IPS-18a (cell line): ENCODE data around the gene HNF1B.

Source experiments
- H3K27ac ChIP-seq: one replicate; pipeline ENCODE4 v1.5.1; 2013; ENCODE audit warnings: low read length
- H3K27me3 ChIP-seq: one replicate; pipeline ENCODE4 v1.6.1; 2013; ENCODE audit warnings: mild to moderate bottlenecking, low read length; ENCODE audit not compliant: control insufficient read depth, insufficient read depth
- H3K36me3 ChIP-seq: one replicate; pipeline ENCODE4 v1.6.1; 2013; ENCODE audit warnings: low read depth, low read length; ENCODE audit not compliant: control insufficient read depth
- H3K4me1 ChIP-seq: one replicate; pipeline ENCODE4 v1.6.1; 2013; ENCODE audit warnings: low read depth, low read length; ENCODE audit not compliant: control insufficient read depth
- H3K4me3 ChIP-seq: one replicate; pipeline ENCODE4 v1.5.1; 2013; ENCODE audit warnings: low read length
- H3K9ac ChIP-seq: one replicate; pipeline ENCODE4 v1.6.1; 2013; ENCODE audit warnings: mild to moderate bottlenecking, low read length, moderate library complexity
- H3K9me3 ChIP-seq: one replicate; pipeline ENCODE4 v1.6.1; 2013; ENCODE audit warnings: low read depth, low read length; ENCODE audit not compliant: control insufficient read depth

Gene HNF1B

DNA sequence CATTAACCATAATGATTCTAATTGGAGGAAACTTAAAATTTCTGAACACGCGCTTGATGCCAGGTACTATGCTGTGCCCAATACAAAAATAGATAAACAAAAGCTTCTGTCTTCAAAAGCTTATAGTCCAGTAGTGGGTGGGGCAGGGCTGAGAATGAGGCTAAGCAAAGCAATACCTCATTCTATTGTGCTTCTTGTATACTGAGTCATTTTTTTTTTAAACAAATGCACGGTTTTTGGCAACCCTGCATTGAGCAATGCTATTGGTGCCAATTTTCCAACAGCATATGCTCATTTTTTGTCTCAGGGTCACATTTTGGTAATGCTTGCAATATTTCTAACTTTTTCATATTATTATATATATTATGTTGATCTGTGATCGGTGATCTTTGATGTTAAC, 34.7 kb upstream of the HNF1B start:
- Histone ChIP-seq H3K4me1 (no peaks in the 10 kb centered on the region), H3K27ac (no peak overlapping the region), H3K36me3 (no peaks in the 10 kb centered on the region), H3K4me3 (no peak overlapping the region), H3K27me3 (no peaks in the 10 kb centered on the region), H3K9ac (no peak overlapping the region), H3K9me3 (no peaks in the 10 kb centered on the region)

DNA sequence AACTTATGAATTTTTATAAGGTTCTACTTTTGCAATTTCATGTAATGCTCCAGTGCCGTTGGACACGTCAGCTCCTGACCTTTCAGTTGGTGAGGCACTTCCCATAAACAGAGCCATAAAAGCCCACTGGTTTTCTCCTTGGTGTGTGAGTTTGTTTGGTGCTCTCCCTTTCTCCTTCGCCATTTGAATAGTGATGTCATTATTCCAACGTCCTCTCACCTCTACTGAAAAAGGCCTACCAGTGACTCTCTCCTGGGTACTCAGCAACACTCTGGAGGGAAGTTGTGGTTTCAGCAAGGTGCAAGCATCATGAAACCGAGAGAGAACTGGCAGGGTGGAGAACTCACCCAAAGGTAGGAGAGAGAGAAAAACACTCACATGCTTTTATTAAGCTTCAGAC, 29.6 kb upstream of the HNF1B start:
- H3K9ac ChIP-seq, result no peak overlapping the region
- no peaks in the 10 kb centered on the region for H3K4me1 ChIP-seq
- H3K9me3 ChIP-seq, result no peaks in the 10 kb centered on the region
- no peaks in the 10 kb centered on the region for H3K36me3 ChIP-seq
- no peaks in the 10 kb centered on the region for H3K27me3 ChIP-seq
- no peak overlapping the region for H3K4me3 ChIP-seq
- no peak overlapping the region for H3K27ac ChIP-seq

DNA sequence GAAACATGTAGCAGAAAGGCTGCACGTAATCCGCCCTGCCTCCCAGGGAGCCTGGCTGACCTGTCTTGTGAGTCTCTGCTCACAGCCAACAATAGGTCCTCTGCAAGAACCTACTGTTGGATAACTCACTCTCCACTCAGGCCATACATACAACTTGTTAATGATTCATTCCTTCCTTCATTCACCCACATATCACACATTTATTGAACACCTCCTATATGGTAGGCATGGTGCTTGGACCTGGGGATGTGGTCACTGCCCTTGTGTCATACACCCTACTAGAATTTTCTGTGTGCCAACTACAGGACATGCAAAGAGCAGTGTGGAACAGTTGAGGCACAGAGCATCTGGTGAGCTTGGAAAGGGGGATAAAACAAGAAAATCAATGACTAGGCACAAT, 28.1 kb upstream of the HNF1B start:
- H3K4me3 ChIP-seq, result no peak overlapping the region

DNA sequence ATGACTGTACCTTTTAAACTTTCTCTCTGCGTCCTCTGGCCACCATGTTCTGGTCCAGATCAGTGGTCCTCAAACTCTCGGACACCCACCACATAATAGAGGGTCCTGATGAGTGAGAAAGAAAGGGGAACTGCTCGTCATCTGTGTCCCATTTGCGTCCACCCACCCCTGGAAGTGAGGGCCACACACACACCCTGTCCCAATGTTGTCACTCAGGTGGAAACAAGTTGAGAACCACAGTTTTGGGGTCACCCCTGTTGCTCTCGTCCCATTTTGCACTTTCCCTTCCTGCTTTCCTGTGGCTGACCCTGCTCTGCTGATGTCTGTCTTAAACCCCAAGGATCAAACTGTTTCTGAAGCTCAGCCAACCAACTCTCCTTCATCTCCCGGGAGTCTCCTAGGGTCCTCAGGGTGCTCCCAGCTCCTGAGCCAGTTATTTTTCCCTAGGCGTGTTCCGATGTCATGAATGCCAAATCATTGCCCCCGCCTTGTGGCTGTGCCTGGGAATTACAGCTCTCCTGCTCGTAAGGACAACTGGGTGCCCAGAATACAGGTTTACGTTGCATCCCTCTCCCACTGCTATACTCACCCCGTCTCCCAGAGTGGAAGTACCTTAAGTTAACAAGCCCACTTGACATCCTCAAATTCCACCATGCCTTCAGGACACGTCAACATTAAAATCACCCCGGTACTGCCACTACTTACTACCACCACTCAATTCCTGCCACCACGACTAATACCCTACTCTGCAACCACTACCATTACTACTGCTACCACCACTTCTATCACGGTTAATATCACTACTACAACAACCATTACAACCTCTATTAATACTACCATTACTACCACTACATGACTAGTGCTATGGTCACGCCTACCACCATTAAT, 26.0 kb upstream of the HNF1B start:
- H3K27ac ChIP-seq, result no peak overlapping the region
- no peak overlapping the region for H3K9ac ChIP-seq
- H3K36me3 ChIP-seq, result no peaks in the 10 kb centered on the region
- H3K4me1 ChIP-seq, result no peaks in the 10 kb centered on the region
- no peak overlapping the region for H3K4me3 ChIP-seq
- H3K9me3 ChIP-seq, result no peaks in the 10 kb centered on the region
- H3K27me3 ChIP-seq, result no peaks in the 10 kb centered on the region

More for the DNA sequence above, 28.1 kb upstream of the HNF1B start:
- Histone ChIP-seq H3K36me3 (no peaks in the 10 kb centered on the region), H3K27ac (no peak overlapping the region), H3K4me1 (no peaks in the 10 kb centered on the region), H3K9ac (no peak overlapping the region), H3K9me3 (no peaks in the 10 kb centered on the region), H3K27me3 (no peaks in the 10 kb centered on the region)

DNA sequence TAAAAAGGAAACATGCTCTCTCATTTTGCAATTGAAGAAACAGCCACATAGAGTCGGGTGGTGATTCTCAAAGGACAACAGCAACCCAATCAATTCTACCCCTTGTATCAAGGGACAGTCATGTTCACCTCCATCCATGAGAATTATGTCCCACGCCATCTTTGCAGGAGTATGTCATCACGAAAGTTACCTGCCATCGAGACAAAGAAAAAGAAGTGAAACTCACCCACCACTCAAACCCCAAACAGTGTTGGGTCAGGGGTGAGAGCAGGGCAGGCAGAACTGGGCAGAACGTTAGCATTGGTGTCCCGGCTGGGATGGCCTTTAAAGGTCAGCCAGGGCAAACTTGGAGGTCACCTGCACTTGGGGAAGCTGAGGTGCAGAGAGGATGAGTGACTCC, 24.2 kb upstream of the HNF1B start:
- H3K27ac ChIP-seq, result no peak overlapping the region
- H3K27me3 ChIP-seq, result no peaks in the 10 kb centered on the region
- no peak overlapping the region for H3K4me3 ChIP-seq
- no peak overlapping the region for H3K9ac ChIP-seq
- H3K9me3 ChIP-seq, result no peaks in the 10 kb centered on the region
- H3K36me3 ChIP-seq, result no peaks in the 10 kb centered on the region
- no peaks in the 10 kb centered on the region for H3K4me1 ChIP-seq

DNA sequence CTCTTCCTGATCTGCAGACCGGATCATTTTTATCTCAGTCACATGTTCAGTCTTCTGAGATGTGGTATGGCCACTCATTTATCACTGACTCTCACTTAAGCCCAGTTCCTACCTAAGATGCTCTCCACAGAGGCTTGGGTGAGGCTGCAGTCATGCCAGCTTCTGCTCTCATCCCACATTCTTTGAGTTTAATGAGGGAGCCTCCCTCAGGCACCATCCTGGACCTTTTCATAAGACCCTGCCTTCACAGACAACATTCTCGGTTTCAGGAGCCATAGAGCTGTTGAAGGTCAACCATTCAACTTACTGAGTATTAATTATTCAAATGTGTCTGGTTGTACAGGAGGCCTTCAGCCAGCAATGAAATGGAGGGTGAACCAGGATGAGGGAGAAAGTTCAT, 23.6 kb upstream of the HNF1B start:
- Histone ChIP-seq H3K9ac (no peak overlapping the region), H3K4me1 (no peaks in the 10 kb centered on the region), H3K4me3 (no peak overlapping the region), H3K36me3 (no peaks in the 10 kb centered on the region), H3K27me3 (no peaks in the 10 kb centered on the region), H3K27ac (no peak overlapping the region), H3K9me3 (no peaks in the 10 kb centered on the region)

DNA sequence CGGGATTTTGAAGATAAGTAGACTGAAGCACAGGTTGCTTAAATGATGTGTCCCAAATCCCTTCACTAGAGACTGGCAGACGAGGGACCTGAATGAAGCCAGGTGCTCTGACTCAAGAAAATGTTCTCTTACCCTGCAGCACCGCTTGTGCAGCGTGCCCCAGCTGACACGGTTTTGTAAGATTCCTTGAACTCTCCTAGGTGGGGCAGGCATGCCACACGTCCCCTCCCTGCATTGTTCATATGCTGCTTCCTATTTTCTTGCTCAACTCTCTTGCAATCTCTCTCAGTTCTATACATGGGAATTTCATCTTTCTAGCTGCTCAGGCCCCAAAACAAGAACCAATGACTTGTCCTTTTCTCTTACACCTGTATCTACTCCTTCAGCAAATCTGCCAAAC, 22.1 kb upstream of the HNF1B start:
- no peak overlapping the region for H3K27ac ChIP-seq
- no peaks in the 10 kb centered on the region for H3K9me3 ChIP-seq
- H3K4me1 ChIP-seq, result no peaks in the 10 kb centered on the region
- no peak overlapping the region for H3K4me3 ChIP-seq
- H3K9ac ChIP-seq, result no peak overlapping the region
- H3K27me3 ChIP-seq, result no peaks in the 10 kb centered on the region
- H3K36me3 ChIP-seq, result no peaks in the 10 kb centered on the region

DNA sequence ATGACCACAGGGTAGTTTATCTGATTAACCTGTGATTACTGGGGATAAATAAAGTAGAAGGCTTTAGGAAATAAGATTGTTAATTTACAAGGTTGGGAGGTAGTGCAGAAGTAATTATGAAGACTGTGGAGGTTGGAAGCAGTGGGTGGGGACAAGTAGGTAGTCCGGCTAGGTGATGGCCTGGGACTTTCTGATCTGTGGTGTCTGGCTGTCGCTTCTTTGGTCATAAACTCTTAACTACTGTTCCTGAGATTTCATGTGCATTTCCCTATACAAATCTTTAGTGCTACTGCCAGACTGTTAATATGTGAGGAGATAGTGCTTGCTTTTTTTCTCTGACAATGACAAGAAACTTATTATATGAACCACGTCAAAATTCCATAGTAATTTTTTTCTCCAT, 19.5 kb upstream of the HNF1B start:
- H3K27me3 ChIP-seq, result no peaks in the 10 kb centered on the region
- H3K36me3 ChIP-seq, result no peaks in the 10 kb centered on the region
- H3K9me3 ChIP-seq, result no peaks in the 10 kb centered on the region
- no peak overlapping the region for H3K4me3 ChIP-seq
- no peaks in the 10 kb centered on the region for H3K4me1 ChIP-seq
- H3K9ac ChIP-seq, result no peak overlapping the region
- H3K27ac ChIP-seq, result no peak overlapping the region

DNA sequence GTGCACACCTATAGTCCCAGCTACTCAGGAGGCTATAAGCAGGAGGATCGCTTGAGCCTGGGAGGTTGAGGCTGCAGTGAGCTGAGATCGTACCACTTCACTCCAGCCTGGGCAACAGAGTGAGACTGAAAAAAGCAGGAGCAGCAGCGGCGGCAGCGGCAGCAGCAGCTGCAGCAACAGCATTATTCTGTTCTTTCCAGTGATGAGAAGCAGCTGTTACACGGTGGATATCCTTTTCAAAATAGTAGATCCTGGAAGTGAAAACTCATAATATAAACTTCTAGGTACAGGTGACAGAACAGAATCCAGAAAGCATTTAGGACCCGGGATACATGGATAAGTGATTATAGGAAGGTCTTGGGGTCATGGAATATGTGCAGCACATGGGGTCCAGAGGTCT, 17.8 kb upstream of the HNF1B start:
- Histone ChIP-seq H3K4me3 (no peak overlapping the region), H3K36me3 (no peaks in the 10 kb centered on the region), H3K27ac (no peak overlapping the region), H3K9ac (no peak overlapping the region), H3K4me1 (no peaks in the 10 kb centered on the region), H3K27me3 (no peaks in the 10 kb centered on the region), H3K9me3 (no peaks in the 10 kb centered on the region)

DNA sequence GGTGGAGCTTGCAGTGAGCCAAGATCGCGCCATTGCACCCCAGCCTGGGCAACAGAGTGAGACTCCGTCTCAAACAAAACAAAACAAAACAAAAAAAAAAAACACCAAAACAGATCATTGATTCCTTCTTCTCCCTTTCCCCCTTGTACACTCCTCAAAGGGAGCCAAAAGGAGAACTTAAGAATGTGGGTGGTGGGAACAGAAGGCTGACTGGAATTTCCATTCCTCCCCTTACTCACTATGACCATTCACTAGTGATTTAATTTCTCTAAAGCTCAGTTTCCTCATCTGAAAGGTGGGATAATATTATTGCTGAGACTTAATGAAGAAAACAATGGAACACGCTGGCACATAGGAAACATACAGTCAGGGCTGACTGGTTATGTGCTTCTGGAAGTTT, 17.1 kb upstream of the HNF1B start:
- Histone ChIP-seq H3K9me3 (no peaks in the 10 kb centered on the region), H3K27me3 (no peaks in the 10 kb centered on the region), H3K36me3 (no peaks in the 10 kb centered on the region), H3K9ac (no peak overlapping the region), H3K27ac (no peak overlapping the region), H3K4me1 (no peaks in the 10 kb centered on the region), H3K4me3 (no peak overlapping the region)

DNA sequence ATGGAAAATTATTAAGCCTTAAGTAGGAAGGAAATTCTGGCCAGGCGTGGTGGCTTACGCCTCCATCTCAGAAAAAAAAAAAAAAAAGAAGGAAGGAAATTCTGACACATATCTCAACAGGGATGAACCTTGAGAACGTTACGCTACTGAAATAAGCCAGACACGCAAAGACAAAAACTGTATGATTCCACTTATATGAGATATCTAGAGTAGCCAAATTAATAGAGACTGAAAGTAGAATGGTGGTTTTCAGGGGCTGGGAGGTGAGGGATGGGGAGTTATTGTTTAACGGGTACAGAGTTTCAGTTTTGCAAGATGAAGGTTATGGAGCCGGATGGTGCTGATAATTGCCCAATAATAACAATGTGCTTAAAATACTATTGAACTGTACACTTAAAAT, 16.2 kb upstream of the HNF1B start:
- Histone ChIP-seq H3K27ac (no peak overlapping the region), H3K27me3 (no peaks in the 10 kb centered on the region), H3K9ac (no peak overlapping the region), H3K9me3 (no peaks in the 10 kb centered on the region), H3K36me3 (no peaks in the 10 kb centered on the region), H3K4me1 (no peaks in the 10 kb centered on the region), H3K4me3 (no peak overlapping the region)

DNA sequence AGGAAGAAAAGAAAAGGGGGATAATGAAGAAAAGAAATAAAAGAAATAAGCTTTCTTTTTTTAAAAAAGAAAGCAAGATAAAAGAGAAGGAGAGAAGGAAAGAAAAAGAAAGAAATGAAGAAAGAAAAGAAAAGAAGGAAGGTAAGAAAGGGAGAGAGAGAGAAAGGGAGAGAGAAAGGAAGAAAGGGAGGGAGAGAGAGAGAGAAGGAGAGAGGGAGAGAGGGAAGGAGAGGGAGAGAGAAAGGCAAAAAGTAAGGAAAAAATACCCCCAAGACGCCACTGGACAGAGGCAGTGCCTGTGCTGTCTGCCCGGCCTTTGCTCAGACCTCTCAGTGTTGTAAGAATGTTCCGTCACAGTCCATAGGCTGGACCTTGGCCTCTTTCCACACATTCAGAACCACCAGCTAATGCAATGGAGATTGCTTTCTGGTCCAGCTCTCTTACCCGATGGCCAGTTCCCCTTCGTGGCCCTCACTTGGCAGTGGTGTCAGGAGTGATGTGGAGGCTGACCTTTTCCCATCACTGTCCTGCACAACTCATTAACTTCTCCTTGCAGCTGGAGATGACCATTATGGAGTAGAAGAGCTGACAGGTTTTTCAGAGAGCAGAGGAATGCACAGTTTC, 14.3 kb upstream of the HNF1B start:
- H3K9me3 ChIP-seq, result no peaks in the 10 kb centered on the region
- no peak overlapping the region for H3K9ac ChIP-seq
- H3K36me3 ChIP-seq, result no peaks in the 10 kb centered on the region
- no peak overlapping the region for H3K27ac ChIP-seq
- H3K4me1 ChIP-seq, result no peaks in the 10 kb centered on the region
- no peaks in the 10 kb centered on the region for H3K27me3 ChIP-seq
- no peak overlapping the region for H3K4me3 ChIP-seq
